Activated CD4-positive, alpha-beta T cell treated with anti-CD3 and anti-CD28 coated beads, Interleukin-2, amount 50 U/mL, for 48 hours (primary cell): ENCODE measurements around the gene CCDC186.

ENCODE experiments used
- DNase-seq, 2 experiments: peaks; one replicate each; pipeline ENCODE4 v3.0.0-alpha.2; 2020

Gene CCDC186

DNA sequence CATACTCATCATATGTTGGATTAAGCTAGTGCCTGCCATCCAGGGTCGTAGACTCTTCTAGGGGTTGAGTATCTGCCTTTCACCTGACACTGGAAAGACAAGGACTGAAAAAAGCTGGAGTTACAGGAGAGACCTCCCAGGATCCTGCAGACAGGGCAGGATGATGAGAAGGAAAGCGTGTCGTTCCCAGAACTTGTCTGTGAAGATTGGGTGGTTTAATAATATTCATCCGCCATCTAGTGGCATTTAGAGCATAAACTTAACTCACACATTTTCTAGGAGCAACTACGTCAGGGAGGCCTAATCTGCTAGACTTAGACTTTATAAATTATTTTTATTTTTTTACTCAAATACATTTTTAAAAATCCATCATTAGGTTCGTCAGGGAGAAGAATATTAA, 70.7 kb downstream of the CCDC186 start:
- no peak for DNase-seq

DNA sequence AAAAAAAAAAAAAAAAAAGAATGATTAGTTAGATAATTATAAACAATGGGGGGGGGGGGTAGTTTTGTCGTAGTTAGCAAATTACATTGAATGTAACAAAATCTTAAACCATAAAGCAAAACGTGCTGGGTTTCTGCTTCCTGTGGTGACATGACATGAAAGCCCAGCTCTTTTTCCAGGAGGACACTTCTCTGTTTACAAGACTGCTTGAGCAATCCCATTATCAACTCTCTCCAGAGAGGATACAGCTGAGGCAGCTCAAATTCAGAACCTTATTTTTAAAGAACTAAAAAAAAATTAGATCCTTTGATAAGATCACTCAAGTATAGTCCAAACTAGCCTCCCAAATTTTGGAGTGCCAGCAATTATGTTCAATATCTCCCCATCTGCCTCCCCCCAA, 71.7 kb downstream of the CCDC186 start:
- no peak for DNase-seq

DNA sequence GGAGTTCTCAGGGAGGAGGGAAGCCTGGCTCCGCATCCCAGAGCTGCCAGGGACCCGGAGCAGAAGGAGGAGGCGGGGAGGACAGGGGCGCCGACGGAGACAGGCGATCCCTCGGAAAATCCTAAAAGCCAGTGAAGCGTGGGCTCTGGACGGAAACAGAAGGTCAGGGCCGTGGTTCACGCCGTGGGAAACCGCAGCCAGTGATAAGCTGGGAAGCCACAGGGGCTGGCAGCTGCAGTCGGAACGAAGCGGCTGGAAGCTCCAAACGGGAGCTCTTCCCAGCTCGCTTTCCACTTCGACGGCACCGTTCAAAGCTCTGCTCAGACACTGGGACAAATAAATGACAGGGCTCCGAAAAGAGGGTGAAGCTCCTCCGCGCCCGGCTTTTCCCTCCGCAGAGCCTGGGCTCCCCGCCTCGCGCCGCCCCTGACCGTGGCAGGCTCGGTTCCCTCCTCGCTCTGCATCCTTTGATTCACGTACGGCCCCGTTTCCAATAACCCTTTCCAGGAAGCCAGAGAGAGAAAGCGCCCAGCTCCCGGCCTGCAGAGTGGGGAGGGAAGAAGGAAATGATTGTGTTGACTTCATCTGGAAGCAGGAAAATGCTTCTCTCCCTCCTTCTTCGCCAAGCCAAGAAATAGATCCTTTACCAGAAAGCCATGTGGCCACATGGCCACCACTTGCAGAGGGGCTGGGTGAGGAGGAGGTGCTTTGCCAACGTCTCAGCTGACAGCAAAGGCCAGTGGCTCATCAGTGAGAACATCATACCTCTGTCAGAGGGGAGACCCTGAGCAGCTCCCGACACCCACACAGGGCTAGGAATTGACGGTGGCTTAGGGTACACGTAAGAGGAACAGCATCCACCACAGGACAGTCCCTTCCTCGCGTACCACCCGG, 72.9 kb downstream of the CCDC186 start:
- no peak for DNase-seq

DNA sequence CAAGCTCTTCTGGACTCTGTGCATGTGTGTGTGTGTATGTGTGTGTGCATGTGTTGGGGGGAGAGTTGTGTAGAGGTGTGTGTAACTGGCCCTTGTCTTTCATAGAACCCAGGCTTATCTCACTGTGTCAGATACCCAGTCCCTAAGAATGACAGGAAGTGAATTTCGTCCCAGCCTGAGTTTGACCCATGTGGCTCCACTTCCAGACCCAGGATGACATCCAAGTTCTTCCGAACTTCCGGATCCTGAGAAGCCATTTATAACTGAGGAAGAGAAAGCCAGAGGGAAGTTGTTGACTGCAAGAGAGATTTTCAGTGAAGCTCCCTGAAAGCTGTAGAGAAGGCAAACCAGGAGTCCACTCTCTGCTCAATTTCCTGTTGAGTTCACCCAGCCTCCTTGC, 77.1 kb downstream of the CCDC186 start:
- no peak for DNase-seq

DNA sequence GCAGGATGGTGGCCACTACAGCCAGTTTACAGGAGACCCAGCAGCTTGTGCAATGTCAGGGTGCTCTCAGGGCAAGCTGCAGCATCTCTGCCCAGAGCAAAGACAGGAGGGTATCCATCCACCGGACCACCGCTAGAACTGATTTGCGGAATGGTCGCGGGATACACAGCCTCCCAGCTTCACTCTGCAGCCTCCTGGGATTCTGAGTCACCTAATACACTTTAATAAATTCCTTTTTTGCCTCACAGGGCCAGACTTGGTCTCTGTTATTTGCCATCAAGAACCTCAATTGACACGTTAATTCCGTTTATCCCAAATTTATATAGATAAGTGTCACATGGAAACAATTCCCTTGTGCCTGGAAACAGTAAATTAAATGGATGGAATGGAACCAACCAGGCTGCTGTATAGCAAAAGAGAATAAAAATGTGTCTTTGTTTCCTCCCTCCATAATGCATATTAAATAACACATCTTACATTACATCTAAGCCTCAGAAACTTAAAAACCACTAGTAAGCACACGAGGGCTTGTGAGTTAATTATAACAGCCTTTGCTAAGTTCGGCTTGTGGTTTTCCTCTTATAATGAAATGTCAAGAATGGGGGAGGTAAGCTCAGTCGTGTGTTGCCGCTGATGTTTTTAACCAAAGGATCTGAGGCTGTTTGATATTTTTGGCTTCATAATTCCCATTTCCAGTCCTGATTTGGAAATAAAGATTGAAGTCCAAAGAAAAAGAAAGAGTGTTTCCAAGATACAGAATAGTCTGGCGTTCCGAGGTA, 78.3 kb downstream of the CCDC186 start:
- no peak for DNase-seq

DNA sequence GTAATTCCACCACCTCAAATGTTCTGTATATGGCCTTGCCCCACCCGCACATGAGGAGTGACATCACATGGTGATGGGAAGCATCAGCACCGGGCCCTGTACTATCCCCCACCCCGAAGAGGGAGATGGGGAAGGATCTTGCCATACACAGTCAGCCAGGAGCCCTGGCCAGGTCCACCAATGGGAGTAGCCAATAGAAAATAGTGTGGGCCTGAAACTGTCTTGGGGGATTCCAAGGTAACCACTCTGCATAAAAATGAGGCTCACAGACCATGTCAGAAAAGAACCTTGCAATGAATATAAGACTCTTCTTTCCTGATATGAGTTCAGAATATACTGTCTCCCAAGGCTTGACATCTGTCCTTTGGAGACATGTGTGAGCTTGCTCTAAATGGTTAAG, 79.2 kb downstream of the CCDC186 start:
- no peak for DNase-seq

DNA sequence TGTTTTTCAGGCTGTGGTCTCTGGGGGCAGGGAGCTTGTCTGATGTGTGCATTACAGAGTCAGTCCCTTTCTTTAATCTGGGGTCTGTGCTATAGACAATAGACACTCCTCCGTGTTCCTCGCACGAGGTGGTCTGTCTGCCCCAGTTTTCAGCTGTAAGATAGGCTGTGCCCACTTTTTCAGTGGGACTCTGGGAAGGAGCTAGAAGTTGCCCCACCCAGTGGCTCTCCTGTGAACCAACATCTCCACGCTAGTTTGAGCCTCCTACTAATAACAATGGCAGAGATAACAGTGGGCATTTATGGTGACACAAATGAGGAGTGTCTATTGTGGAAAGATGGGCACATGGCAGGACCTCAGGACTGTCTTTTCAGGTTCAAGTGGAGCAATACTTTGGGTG, 86.3 kb downstream of the CCDC186 start:
- no peak for DNase-seq

DNA sequence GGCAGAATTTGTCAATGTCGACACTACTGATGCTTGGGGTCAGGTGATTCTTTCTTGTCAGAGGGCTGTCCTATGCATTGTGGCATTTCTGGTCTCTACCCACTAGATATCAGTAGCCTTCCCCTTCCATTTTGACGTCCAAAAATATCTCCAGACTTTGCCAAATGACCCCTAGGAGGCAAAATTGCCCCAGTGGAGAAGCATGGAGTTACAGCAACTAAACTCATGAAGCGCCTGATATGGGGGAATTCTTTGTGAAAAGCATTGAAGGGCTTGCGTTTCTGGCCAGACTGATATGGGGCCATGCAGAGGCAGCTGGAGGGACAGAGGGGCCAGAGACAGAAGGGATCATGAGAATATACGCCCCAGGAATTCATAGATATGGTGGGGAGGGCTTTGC, 86.7 kb downstream of the CCDC186 start:
- DNase-seq = no peak

DNA sequence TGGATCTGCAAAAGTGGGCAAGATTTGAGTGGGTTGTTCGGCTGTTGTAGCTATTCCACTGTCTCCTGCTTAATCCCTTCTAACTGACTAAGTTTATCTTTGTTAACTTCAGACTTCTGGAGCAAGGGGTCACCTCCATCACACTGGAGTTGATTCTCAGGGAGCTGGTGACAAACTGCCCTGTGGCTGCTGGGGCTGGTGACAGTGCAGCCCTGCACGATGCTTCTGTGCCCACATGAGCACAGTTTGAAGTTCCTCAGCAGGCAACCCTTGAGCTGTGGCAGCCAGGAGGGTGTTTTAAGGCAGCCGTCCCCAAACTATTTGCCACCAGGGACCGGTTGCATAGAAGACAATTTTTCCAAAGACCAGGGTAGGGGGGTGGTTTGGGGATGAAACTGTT, 89.8 kb downstream of the CCDC186 start:
- DNase-seq = no peak

DNA sequence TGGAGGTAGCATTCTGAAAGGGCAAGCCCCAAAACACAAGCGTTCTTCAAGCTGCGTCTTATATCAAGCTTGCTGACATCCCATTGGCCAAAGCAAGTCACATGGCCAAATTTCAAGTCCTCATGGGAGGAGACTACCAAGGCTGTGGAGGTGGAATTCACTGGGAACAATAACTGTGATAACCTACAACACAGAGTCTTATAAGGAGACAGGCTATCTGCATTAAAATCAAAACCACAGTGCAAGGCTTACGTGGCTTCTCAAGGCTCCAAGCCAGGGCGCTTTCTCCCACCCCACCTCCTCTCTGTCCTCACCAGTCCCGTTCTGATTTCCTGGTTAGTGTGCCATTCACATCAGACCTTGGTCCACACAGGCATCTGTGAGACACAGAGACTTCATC, 91.0 kb downstream of the CCDC186 start:
- DNase-seq = no peak

DNA sequence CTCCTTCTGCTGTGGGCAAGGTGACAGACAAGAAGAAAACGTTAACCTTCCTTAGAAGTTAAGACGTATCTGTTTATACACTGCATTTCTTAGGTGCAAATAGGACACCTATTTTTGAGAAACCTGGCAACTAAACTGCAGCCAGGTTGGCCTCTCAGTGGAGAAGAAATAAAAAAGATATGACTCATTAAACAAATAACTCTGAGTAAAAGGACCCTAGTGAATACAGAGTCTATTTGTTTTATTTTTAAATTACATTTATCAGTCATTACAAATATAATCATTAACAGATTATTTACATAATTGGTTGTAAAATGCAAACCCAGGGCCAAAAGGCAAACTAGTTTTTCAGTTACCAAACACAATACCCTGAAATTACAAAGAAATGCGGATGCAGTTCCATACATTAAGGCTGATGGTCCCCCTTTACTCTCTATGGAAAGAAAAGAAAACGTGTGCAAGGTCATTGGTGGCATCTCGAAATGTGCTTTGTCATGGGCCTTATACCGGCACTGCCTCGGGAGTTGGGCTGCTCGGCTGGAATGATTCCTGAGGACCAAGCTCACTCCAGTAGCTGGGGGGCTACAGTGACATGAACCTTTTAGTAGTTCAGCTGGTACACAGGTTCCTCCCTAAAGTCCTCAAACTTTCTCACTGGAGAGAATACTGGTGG, 92.0 kb downstream of the CCDC186 start:
- no peak for DNase-seq

DNA sequence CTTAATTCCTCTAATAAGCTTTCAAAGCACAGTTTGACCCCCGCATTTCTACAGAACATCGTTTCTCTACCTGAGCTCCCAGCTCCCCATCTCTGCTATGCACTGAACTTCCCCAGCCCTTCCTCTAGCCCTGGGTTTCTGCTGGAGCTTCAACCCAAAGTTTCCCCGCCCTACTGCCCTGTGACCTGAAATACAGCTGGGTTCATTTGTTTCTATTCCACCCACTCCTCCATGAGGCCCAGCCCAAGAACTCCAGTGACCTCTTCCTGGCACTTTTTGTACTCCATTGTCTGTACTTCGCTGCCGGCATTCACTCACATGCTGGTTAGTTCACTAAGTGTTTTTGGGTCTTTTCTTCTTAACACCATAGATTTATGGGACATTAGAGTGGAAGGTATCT, 94.6 kb downstream of the CCDC186 start:
- DNase-seq = no peak

DNA sequence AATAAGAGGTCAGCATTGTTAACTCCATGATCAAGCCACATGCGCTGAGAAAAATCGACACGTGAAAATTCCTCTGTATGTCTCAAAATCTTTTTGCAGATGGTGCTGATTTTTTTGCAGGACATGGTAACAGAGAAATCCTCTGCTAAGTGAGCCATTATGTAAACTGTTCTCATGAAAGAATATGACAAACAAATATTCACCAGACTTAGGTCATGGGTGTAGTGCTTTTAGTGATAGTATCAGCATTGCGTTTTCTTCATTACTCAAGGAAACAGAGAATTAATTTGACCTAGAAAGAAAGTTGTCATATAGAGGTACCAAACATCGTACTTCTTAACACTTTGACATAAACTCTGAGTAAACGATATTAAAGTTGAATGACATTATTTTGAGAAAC, 95.7 kb downstream of the CCDC186 start:
- DNase-seq = no peak

DNA sequence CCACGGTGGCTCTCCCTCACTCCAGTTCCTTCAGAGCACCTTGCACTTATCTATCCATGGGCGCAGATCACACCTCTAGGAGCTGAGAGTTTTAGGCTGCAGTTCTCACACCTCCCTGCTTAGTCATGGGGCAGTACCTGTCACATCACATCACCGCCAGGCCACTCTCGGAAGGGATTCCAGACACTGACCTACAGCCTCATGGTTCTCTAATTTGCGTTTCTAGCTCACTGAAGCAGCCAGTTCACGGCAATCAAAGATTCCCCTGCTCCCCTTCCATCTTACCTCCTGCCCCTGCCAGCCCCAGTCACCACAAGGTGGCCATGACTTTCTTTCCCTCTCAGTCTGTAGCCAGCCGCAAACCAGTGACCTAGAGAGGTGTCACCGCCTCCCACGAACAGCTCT, 96.2 kb downstream of the CCDC186 start:
- no peak for DNase-seq

DNA sequence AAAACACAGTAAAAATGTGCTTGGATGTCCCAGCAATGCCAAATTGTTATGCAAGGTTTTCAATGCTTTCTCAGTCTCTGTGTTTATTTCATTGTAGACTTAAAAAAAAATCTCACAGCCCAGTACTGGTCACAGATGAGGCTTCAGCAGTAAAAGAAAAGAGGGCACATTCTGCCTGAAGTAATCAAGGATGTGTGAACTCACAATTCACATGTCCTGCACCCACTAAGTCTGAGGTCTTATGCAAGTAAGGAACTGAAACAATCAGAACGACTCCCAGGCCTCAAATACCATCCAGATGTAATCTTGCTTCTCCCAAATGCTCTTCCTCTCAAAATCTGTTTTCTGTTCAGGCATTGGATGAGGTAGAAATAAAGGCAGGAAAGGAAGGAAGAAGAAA, 96.7 kb downstream of the CCDC186 start:
- DNase-seq = no peak

DNA sequence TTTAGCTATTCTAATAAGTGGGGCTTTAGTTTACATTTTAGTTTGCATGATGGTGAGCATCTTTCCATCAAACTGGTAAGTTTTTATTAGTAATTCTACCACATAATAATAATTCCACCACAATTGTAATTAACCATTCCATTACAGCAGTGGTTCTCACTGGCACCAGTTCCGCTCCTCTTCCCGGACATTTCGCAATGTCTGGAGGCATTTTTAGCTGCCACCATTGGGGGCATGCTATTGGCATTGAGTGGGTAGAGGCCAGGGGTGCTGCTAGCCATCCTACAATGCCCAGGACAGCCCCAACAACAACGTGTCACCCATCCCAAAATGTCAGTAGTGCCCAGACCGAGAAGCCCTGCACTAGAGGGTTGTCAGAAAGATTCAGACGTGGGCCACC, 98.9 kb downstream of the CCDC186 start:
- no peak for DNase-seq

DNA sequence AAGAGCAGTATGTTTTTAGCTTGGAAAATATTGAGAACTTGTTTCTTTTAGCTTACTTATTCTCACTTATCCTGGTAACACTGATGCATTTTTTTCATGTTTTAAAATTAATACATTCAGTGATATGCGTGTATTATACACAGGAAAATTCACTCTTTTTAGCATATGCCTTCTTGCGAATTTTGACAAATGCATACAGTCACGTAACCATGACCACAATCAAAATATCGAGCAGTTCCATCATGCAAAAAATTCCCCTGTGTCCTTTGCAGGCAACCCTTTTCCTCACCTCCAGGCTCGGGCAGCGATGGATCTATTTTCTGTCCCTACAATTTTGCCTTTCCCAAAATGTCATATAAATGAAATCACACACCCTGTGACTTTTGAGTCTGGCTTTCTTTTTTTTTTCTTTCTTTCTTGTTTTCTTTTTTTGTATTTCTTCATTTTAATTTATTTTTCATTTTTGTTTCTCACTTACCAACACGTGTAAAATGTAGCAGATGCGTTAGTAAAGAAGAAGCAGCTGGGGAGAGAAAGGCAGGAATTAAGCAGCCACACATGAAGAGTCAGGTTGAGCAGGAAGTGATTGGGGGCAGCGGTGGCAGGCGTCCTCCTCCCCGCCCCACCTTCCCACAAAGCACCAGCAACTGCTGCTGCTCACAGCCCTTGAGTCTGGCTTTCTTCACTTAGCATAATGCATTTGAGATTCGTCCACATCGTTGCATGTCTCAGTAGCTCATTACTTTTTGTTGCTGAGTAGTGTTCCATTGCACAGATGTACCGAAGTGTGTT, 100.4 kb downstream of the CCDC186 start:
- no peak for DNase-seq

DNA sequence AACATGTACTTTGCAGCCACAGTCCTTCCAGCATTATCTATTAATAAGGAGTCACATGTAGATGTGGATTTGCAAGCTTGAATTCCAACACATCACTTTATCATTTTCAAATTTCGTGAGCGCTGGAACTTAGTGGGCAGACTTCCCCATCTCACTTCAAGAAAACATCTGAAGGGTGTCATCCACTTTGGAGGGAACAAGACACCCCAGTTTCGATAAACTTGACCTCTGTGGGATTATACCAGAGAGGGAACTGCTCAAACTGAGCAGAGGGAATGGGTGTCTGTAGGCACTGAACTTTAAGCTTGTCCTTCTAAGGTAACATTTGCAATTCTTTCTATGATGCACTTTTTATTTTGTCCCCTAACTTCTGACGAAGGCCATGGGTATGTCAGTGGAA, 102.8 kb downstream of the CCDC186 start:
- DNase-seq = no peak
